GM23338 (cell line): ENCODE measurements around the gene SH3GL2. TPM values are rescaled to one million over a fixed set of nuclear protein-coding genes. Genes with fewer than 3 reads are reported as not detected.

ENCODE experiments used
- ATAC-seq: fragments of 200-7000 bp; cut with Tn5 transposase; 3 replicates; pipeline ENCODE4 v1.9.1; 2020
- DNase-seq: peaks from one replicate; pipeline ENCODE4 v3.0.0-alpha.2; 2015; ENCODE audit warnings: low spot score
- H2AFZ ChIP-seq: fragments of 200-600 bp; sonication (generic); 2 replicates; pipeline ENCODE4 v1.8.0; 2016; ENCODE audit warnings: antibody characterized with exemption, mild to moderate bottlenecking, moderate library complexity
- H3F3A ChIP-seq: fragments of 200-600 bp; sonication (generic); replicated peaks from 2 replicates; pipeline ENCODE4 v1.8.0; 2017; ENCODE audit warnings: antibody characterized with exemption, mixed run types, low read depth
- H3K27ac ChIP-seq: fragments of 200-600 bp; sonication (generic); 2 replicates; pipeline ENCODE4 v1.6.1; 2016; ENCODE audit warnings: low read depth
- H3K27me3 ChIP-seq: fragments of 200-600 bp; sonication (generic); 2 replicates; pipeline ENCODE4 v1.8.0; 2016; ENCODE audit warnings: mild to moderate bottlenecking, mixed run types, moderate library complexity; ENCODE audit not compliant: insufficient read depth
- H3K36me3 ChIP-seq: fragments of 200-600 bp; sonication (generic); 2 replicates; pipeline ENCODE4 v1.8.0; 2016; ENCODE audit warnings: mild to moderate bottlenecking; ENCODE audit not compliant: insufficient read depth
- H3K4me1 ChIP-seq: fragments of 200-600 bp; sonication (generic); 2 replicates; pipeline ENCODE4 v1.8.0; 2016; ENCODE audit warnings: mild to moderate bottlenecking, moderate library complexity; ENCODE audit not compliant: insufficient read depth
- H3K4me2 ChIP-seq: fragments of 200-600 bp; sonication (generic); 2 replicates; pipeline ENCODE4 v1.7.1; 2017; ENCODE audit warnings: mixed run types
- H3K4me3 ChIP-seq: fragments of 200-600 bp; sonication (generic); 2 replicates; pipeline ENCODE4 v1.6.1; 2016; ENCODE audit warnings: mixed run types
- H3K79me2 ChIP-seq: fragments of 200-600 bp; sonication (generic); replicated peaks from 2 replicates; pipeline ENCODE4 v1.8.0; 2017; ENCODE audit warnings: mild to moderate bottlenecking; ENCODE audit not compliant: insufficient read depth
- H3K9me2 ChIP-seq: fragments of 200-600 bp; sonication (generic); 2 replicates; pipeline ENCODE4 v1.8.0; 2017; ENCODE audit not compliant: insufficient read depth
- H4K20me1 ChIP-seq: fragments of 200-600 bp; sonication (generic); replicated peaks from 2 replicates; pipeline ENCODE4 v1.8.0; 2017; ENCODE audit warnings: mild to moderate bottlenecking; ENCODE audit not compliant: insufficient read depth
- H3K27ac Mint-ChIP-seq: 2 replicates; pipeline ENCODE4 v1.8.0; 2020; ENCODE audit warnings: inconsistent platforms, mild to moderate bottlenecking, moderate library complexity, mixed read lengths
- H3K27me3 Mint-ChIP-seq: 3 replicates; pipeline ENCODE4 v1.8.0; 2022; ENCODE audit warnings: low read depth, mild to moderate bottlenecking, moderate library complexity, mixed read lengths, inconsistent platforms; ENCODE audit not compliant: insufficient read depth, poor library complexity
- H3K36me3 Mint-ChIP-seq: 3 replicates; pipeline ENCODE4 v1.8.0; 2021; ENCODE audit warnings: low read depth, mild to moderate bottlenecking, inconsistent platforms, moderate library complexity, mixed read lengths
- H3K4me1 Mint-ChIP-seq: 3 replicates; pipeline ENCODE4 v1.8.0; 2020; ENCODE audit warnings: mild to moderate bottlenecking, inconsistent platforms, mixed read lengths
- H3K4me3 Mint-ChIP-seq: 3 replicates; pipeline ENCODE4 v1.8.0; 2021; ENCODE audit warnings: moderate library complexity, mild to moderate bottlenecking, inconsistent platforms, mixed read lengths
- H3K9me3 Mint-ChIP-seq: 3 replicates; pipeline ENCODE4 v1.8.0; 2020; ENCODE audit warnings: moderate library complexity, mild to moderate bottlenecking, inconsistent platforms, mixed read lengths
- CREB1 ChIP-seq: fragments of 250-450 bp; sonication (Bioruptor Pico); IDR thresholded peaks from 2 replicates; pipeline ENCODE4 v1.5.0; 2020; ENCODE audit warnings: low read depth, mild to moderate bottlenecking, moderate library complexity
- EZH2 ChIP-seq: fragments of 200-600 bp; sonication (generic); IDR thresholded peaks from one replicate; pipeline ENCODE4 v1.8.0; 2017; ENCODE audit warnings: antibody characterized with exemption, mild to moderate bottlenecking, low read depth; ENCODE audit not compliant: unreplicated experiment
- EZH2phosphoT487 ChIP-seq: fragments of 200-600 bp; sonication (generic); IDR thresholded peaks from one replicate; pipeline ENCODE4 v1.8.1; 2018; ENCODE audit warnings: antibody characterized with exemption; ENCODE audit not compliant: unreplicated experiment
- JUNB ChIP-seq: IDR thresholded peaks from one replicate; pipeline ENCODE4 v1.6.1; 2016; ENCODE audit warnings: antibody characterized with exemption; ENCODE audit not compliant: unreplicated experiment
- NANOG ChIP-seq: IDR thresholded peaks from 2 replicates; pipeline ENCODE4 v1.6.1; 2016; ENCODE audit warnings: antibody characterized with exemption, borderline replicate concordance
- POLR2AphosphoS5 ChIP-seq: IDR thresholded peaks from 2 replicates; pipeline ENCODE4 v1.6.1; 2016; ENCODE audit warnings: antibody characterized with exemption, low read depth
- REST ChIP-seq: IDR thresholded peaks from one replicate; pipeline ENCODE4 v1.6.1; 2018; ENCODE audit warnings: antibody characterized with exemption; ENCODE audit not compliant: unreplicated experiment
- STAT1 ChIP-seq: IDR thresholded peaks from one replicate; pipeline ENCODE4 v1.6.1; 2016; ENCODE audit warnings: antibody characterized with exemption; ENCODE audit not compliant: unreplicated experiment
- ZNF114 ChIP-seq: fragments of 250-450 bp; sonication (Bioruptor Pico); IDR thresholded peaks from 2 replicates; pipeline ENCODE4 v1.5.0; 2020; ENCODE audit warnings: mild to moderate bottlenecking, moderate library complexity
- ZNF331 ChIP-seq: fragments of 250-450 bp; sonication (Bioruptor Pico); IDR thresholded peaks from 2 replicates; pipeline ENCODE4 v1.5.0; 2020; ENCODE audit warnings: low read depth, mild to moderate bottlenecking, moderate library complexity
- ZNF462 ChIP-seq: fragments of 250-450 bp; sonication (Bioruptor Pico); IDR thresholded peaks from 2 replicates; pipeline ENCODE4 v1.5.0; 2020; ENCODE audit warnings: mild to moderate bottlenecking, moderate library complexity
- polyA plus RNA-seq: library from polyadenylated mRNA; unstranded; fragments of >200 nt; fragmentation: Nextera tagmentation; extraction: Ambion mirVana; gene quantifications from 2 replicates; pipeline ENCODE4 v1.2.1, GENCODE V29; 2016
- total RNA-seq: library from RNA; depleted of rRNA; stranded (reverse); fragments of >200 nt; shearing (Covaris generic); gene quantifications from 2 replicates; pipeline ENCODE4 v1.2.3, GENCODE V29; 2014
- TF ChIP-seq, protein P1 (sequence below): IDR thresholded peaks from 2 replicates; pipeline ENCODE4 v1.6.1; 2016; ENCODE audit warnings: antibody characterized with exemption
- TF ChIP-seq, protein P2 (sequence below), 2 experiments: fragments of 200-600 bp in 1 of 2; sonication (generic) in 1 of 2; conservative IDR thresholded peaks; 2 replicates each; pipeline versions ENCODE4 v1.5.1 to v1.6.1; 2016 to 2017; ENCODE audit warnings: antibody characterized with exemption in 2 of 2, low read depth in 2 of 2, mild to moderate bottlenecking in 2 of 2, moderate library complexity in 1 of 2

The SH3GL2 gene
- total and polyA plus RNA-seq, 2 experiments from 2014 or later: 5.9 to 8.6 TPM

DNA sequence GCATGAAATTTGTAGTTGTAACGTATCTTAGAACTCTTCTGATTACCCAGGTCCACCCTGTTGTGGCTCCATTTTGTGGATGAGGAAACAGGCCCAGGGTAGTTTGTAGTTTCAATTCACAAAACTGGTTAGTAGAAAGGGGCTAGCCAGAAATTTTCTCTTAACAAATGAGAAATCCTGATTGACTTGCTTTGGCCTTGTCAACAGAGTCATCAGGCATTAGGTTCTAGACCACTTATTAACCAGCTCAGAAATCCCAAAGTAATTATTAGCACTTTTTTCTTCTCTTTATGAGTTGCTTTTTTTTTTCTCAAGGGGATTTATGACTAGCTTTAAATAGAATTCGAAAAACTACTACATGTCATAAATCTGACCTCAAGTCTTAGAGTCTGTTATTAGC lies 160.2 kb downstream of the SH3GL2 start:
- no peaks in the 10 kb centered on the region for H3K79me2 ChIP-seq
- TF ChIP-seq POLR2AphosphoS5 (no peak), EZH2phosphoT487 (no peak), NANOG (no peak), ZNF331 (no peak), CREB1 (CRISPR knock-in tag) (no peak), STAT1 (no peak), JUNB (no peak), REST (no peak), ZNF462 (CRISPR knock-in tag) (no peak), ZNF114 (no peak), EZH2 (no peak)
- TF ChIP-seq, protein P1, sequence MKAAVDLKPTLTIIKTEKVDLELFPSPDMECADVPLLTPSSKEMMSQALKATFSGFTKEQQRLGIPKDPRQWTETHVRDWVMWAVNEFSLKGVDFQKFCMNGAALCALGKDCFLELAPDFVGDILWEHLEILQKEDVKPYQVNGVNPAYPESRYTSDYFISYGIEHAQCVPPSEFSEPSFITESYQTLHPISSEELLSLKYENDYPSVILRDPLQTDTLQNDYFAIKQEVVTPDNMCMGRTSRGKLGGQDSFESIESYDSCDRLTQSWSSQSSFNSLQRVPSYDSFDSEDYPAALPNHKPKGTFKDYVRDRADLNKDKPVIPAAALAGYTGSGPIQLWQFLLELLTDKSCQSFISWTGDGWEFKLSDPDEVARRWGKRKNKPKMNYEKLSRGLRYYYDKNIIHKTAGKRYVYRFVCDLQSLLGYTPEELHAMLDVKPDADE: no peak
- TF ChIP-seq, protein P2, sequence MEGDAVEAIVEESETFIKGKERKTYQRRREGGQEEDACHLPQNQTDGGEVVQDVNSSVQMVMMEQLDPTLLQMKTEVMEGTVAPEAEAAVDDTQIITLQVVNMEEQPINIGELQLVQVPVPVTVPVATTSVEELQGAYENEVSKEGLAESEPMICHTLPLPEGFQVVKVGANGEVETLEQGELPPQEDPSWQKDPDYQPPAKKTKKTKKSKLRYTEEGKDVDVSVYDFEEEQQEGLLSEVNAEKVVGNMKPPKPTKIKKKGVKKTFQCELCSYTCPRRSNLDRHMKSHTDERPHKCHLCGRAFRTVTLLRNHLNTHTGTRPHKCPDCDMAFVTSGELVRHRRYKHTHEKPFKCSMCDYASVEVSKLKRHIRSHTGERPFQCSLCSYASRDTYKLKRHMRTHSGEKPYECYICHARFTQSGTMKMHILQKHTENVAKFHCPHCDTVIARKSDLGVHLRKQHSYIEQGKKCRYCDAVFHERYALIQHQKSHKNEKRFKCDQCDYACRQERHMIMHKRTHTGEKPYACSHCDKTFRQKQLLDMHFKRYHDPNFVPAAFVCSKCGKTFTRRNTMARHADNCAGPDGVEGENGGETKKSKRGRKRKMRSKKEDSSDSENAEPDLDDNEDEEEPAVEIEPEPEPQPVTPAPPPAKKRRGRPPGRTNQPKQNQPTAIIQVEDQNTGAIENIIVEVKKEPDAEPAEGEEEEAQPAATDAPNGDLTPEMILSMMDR (conservative IDR thresholded peaks at IDR 0.05; ENCODE audit: low read depth in 2 of 2): no peak
- Mint-ChIP-seq H3K4me3 (no peak overlapping the region), H3K4me1 (peaks cover 6% of the 10 kb centered on the region), H3K36me3 (no peaks in the 10 kb centered on the region), H3K27me3 (no peaks in the 10 kb centered on the region), H3K27ac (no peak overlapping the region), H3K9me3 (no peaks in the 10 kb centered on the region)
- DNase-seq (no peak), ATAC-seq (no peak)
- H3K36me3 ChIP-seq: no peaks in the 10 kb centered on the region
- no peaks in the 10 kb centered on the region for H4K20me1 ChIP-seq
- no peak overlapping the region for H3K4me3 ChIP-seq
- H3K4me1 ChIP-seq: 0 out of 2 replicates have a peak, but pooled peaks cover 7% of the 10 kb centered on the region
- no peak overlapping the region for H2AFZ ChIP-seq
- H3K27me3 ChIP-seq: no peaks in the 10 kb centered on the region
- no peaks in the 10 kb centered on the region for H3F3A ChIP-seq
- no peaks in the 10 kb centered on the region for H3K9me2 ChIP-seq
- no peak overlapping the region for H3K27ac ChIP-seq
- H3K4me2 ChIP-seq: no peak overlapping the region
